Hematopoietic multipotent progenitor cell (in vitro differentiated cells): ENCODE measurements around the gene DEFB108B. TPM values are rescaled to one million over a fixed set of nuclear protein-coding genes. Genes with fewer than 3 reads are reported as not detected.
A peak's percentile ranks its signal among the peaks of the same experiment; 100 is the strongest.
"Not testable (repeated sequence)": the region's sequence is repeated elsewhere in the genome, so short reads cannot be mapped to it uniquely, and the experiment has no call there.

Experiments used
- DNase-seq, 3 donors: peaks; one replicate each; pipeline ENCODE4 v3.0.0-alpha.2; 2011 to 2015; ENCODE audit warnings: low read depth in 2 of 3, low spot score in 2 of 3
- small RNA-seq: library from RNA; depleted of rRNA; stranded (forward); fragments of <200 nt; gene quantifications from one replicate; pipeline ENCODE3, GENCODE V24; 2012
- total RNA-seq: library from RNA; depleted of rRNA; stranded (reverse); fragments of >200 nt; gene quantifications from one replicate; pipeline ENCODE4 v1.2.3, GENCODE V29; 2012

The DEFB108B gene
- total RNA-seq, 1 donor = not detected

DNA sequence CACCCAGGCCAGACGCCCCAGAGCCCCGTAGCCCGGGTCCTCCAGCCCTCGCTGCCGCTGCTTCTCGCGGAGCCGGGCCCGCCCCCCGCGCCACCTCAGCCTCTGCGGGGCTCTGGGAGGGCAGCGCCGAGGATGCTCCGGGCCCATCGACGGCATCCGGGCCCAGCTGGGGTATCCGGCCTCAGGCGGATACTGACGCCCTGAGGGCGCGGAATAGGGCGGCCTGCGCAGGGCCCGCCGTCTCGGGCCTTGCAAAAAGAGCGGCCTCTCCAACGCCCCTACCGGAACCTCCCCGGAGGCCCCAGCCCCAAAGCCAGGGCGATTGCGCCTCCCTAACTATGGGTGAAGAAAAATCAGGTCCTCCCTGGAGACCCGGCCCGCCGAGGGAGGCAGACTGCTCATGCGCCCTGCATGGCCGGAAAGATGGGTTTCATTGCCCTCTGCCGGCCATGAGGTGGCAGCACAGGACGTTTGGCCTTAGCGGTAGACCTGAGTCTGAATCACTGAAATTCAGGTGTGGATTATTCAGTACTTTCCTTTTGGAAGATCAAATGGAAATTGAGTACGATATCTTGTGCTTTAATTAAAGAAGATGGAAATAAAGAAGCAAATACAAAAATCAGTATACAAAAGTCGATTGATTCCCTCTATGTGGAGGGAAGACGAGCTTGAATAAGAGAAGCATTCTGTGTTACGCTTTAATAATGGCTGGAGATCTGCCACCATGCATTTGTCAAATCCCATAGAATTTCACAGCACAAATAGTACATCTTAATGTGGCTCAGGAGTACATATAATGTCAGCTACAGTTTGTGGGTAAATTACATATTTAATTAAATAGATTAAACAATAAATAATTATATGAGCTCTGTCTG, 19.3 kb upstream of the DEFB108B start:
- DNase-seq = peak; percentile 42 to 85 (median 75)

DNA sequence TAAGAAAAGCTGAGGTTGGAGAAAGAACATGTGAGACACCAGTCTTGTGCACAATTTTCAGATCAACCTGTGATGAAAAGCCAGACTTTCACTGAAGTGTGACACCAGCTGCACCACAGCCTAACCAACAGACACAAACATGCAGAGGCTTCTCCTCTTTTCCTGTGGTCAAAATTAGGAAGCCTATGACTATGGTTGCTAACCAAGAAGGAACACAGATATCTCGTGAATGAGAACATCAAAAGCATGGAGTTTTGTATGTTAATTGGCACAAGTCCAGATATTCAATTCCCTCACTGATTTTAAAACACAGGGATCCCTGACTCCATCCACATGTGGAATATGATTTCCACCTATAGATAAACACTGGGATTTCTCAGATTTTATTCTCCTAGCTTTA, 11.5 kb upstream of the DEFB108B start:
- DNase-seq = peak in 1 of 3 donors; percentile 8

DNA sequence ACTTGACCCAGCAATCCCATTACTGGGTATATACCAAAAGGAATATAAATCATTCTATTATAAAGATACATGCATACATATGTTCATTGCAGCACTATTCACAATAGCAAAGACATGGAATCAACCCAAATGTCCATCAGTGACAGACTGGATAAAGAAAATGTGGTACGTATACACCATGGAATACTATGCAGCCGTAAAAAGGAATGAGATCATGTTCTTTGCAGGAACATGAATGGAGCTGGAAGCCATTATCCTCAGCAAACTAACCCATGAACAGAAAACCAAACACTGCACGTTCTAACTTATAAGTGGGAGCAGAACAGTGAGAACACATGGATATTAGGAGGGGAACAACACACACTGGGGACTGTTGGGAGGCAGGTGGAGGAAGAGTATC, 3.8 kb upstream of the DEFB108B start:
- DNase-seq = not testable (repeated sequence)

DNA sequence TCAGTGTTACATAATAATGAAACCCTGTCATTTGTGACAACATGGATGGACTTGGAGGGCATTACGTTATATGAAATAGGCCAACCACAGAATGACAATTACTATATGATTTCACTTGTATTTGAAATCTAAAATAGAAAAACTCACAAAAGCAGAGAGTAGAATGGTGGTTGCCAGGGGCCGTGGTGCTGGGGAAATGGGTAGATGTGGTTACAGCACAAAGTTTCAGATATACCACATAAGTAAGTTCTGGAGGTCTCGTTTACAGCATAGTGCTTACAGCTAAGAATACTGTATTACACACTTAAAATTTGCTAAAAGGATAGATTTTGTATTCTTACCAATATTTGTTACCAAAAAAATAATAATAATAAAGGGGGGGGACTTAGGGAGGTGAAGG, 3.3 kb upstream of the DEFB108B start:
- not testable (repeated sequence) for DNase-seq

DNA sequence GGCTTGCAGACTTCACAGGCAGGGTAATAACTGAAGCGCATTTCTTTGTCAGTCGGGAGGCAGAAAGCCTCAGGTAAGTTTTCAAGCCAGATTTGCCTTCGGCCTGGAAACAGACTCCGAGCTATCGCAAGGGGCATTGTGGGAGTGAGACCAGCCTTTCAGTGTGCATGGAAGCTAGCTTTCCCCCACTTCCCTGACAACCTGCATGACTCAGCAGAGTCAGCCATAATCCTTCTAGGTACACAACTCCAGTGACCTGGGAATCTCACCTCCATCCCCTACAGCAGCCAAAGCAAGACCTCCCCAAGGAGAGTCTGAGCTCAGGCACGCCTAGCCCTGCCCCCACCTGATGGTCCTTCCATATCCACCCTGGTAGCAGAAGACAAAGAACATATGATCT, 9.7 kb downstream of the DEFB108B start:
- not testable (repeated sequence) for DNase-seq

DNA sequence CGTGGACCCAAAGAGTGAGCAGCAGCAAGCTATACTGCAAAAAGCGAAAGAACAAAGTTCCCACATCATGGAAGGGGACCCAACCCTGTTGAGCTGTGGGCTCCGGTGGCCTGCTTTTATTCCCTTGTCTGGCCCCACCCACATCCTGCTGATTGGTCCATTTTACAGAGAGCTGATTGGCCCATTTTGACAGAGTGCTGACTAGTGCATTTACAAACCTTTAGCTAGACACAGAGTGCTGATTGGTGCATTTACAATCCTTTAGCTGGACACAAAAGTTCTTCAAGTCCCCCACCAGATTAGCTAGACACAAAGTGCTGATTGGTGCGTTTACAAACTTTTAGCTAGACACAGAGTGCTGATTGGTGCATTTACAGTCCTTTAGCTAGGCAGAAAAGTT, 10.4 kb downstream of the DEFB108B start:
- DNase-seq = not testable (repeated sequence)

DNA sequence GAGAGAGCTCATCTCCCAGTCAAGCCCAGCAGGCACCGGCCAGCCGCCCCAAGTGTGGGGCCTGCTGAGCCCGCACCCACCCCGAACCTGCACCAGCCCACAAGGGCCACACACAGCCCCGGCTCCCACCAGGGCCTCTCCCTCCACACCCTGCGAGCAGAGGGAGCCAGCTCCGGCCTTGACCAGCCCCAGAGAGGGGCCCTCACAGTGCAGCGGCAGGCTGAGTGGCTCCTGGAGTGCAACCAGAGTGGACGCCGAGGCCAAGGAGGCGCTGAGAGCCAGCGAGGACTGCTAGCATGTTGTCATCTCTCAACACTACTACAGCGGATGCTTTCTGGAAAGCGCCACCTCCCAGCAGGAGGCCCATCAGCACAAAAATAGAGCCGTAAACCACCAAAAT, 10.9 kb downstream of the DEFB108B start:
- DNase-seq = no peak

DNA sequence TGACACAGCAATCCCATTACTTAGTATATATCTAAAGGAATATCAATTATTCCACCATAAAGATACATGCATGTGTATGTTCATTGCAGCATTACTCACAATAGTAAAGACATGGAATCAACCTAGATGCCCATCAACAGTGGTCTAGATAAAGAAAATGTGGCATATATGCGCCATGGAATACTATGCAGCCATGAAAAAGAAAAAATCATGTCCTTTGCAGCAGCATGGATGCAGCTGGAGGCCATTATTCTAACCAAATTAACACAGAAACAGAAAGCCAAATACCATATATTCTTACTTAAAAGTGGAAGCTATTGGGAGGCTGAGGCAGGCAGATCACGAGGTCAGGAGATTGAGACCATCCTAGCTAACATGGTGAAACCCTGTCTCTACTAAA, 20.9 kb downstream of the DEFB108B start:
- DNase-seq = not testable (repeated sequence)

DNA sequence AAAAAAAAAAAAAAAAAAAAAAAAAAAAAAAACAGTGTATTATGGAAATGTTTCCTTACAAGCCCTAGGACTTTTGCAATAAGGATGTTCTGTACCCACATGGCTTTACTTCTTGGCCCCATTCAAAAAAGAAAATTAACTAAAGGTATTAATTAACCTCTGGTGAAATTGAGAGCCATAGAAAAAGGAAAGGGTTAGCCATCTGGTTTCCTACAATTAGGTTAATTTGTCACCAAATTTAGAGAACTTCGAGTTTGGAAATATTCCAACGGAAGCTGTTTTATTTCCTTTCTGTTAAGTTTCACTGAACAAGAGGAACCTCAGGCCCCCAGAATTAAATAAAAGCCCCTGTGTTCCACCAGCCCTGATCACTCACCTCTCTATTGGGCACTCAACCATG, 22.9 kb downstream of the DEFB108B start:
- DNase-seq = peak in 2 of 3 donors; percentile 62 to 92

DNA sequence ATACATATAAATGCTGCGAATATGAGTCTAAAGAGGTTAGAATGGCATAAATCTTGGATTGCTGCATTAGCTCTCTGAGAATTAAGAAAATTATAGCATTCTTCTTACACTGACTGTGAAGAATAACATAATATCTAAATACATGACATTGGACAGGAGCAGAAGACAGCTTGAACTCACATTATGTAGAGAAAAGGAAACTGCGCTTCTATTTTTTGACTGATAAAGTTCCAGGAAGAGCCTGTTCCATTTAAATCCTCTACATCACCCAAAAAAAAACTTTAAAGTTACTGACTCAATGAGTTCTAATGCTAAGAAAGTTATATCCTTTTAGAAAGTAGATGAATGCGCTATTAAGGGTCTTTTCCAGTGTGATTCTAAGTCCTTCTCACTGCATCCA, 27.8 kb downstream of the DEFB108B start:
- DNase-seq = not testable (repeated sequence)

DNA sequence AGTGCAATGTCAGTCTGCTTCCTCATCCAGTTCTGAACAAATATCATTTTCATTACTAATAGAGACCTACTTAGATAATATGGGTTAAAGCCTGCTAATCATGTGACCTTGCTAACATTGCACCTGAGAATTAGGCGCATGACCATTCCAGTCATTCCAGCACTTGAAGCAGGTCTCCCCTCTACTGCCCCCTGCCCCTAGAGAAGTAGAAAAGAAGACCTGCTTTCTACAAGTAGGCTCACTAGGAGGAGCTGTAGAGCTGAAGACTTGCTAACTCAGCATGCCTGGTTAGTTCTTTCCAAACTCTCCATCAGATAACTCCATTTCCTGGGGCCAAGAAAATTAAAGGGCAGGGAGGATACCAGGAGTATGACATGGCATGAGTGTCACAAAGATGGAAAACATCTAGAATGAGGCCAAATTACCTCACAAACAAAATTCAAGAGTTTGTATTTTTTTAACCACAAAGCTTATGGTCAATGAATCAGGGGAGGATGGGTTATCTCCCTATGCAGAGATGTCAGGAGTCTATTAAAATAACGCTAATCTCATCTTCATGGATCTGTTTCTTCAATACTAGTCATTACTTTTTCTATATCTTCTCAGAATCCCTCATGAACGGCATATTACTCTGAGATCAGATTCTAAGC, 31.1 kb downstream of the DEFB108B start:
- peak in 2 of 3 donors; percentile 64 to 74 for DNase-seq

DNA sequence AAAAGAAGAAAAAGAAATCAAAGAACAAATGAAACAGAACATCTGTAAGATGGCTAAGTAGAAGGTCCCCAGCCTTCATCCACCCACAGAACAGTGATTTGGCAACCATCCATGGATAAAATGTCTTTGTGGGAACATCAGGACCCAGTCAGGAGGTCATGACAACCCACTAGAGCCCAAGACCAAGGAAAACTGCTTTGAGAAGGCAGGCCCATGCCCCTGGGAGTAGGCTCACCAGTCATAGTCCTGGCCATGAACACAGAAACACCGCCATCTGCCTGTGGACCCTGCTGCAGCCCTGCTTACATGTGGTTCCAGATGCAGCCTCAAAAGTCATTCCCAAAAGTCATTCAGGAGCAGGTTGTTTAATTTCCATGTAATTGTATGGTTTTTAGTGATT, 34.2 kb downstream of the DEFB108B start:
- not testable (repeated sequence) for DNase-seq

DNA sequence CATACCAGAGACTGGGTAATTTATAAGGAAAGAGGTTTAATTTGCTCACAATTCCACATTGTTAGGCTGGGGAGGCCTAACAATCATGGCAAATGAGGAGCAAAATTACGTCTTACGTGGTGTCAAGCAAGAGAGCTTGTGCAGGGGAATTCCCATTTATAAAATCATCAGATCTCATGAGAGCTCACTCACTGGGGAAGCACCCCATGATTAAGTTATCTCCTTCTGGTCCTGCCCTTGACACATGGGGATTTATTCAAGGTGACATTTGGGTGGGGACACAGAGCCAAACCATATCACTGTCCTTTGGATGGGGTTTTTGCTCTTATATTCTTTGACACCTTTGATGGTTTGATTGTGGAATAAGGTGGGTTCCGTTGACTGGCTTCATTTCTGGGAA, 36.9 kb downstream of the DEFB108B start:
- DNase-seq = not testable (repeated sequence)

DNA sequence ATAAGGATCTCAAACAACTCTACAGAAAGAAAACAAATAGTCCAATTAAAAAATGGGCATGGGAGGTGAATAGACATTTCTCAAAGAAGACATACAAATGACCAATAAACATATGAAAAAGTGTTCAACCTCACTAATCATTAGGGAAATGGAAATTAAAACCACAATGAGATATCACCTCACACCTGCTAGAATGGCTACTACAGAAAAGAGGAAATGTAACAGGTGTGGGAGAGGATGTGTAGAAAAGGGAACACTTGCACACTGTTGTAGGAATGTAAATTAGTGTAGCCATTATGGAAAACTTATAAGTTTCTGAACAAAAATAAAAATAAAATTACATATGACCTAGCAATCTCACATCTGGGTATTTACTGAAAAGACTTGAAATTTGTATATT, 37.7 kb downstream of the DEFB108B start:
- DNase-seq = not testable (repeated sequence)

DNA sequence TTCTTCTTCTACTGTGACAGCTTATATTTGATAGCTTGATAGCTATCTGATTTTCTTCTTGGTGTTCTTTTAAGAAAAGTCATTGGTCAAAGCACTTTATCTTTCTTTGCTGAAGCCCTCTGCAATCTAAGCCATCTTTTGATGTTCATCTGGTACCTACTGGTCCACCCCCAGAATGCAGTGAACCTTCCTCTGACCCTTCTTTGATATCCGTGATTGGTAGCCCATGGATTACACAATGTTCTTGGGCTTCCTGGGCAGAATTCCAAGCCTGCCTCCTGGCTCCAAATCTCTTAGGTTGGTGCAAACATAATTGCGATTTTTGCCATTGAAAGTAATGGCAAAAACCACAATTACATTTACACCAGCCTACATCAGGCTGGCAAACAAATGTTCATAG, 43.3 kb downstream of the DEFB108B start:
- not testable (repeated sequence) for DNase-seq

DNA sequence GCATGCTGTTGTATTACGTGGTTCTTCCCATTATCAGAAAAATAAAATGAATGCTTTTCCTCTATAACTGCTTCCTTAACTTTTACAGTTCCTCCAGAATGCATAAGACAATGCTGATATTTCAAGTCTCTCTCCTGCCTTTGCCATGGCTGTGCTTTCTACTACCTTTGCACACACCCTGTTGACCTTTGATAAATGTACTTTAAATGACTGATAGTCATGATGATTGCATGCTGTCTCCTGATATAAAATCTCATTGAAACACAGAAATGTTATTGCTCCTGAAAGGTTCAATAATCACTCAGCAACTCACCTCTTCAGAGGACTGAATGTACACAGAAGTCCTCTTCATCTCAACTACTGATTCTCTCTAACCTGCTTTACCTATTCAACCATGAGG, 45.1 kb downstream of the DEFB108B start, which contains the start of gene DEFB131B:
DEFB131B (plus strand) TSS at position 395 of the 400 bp plus-strand sequence; CDS start at position 395, 0 bp downstream.
- not testable (repeated sequence) for DNase-seq

DNA sequence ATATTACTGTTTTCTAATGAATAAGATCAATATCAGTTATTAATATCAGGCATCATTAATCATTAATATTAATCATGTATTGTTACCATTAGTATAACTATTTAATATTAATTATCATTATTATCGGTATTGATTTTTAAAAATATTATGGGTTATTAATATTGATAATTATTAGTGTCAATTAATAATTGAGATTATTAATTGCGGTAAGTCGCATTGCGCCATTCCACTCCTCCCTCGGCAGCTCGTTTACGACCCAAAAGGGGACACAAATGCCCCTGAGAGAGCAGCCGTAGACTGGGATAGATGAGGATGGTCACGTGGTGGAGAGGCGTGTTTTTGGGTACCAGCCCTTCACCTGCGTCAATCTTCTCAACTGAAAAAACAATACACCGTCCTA, 52.8 kb downstream of the DEFB108B start:
- DNase-seq = not testable (repeated sequence)

Small RNA genes lying within 50 kb of the gene (small RNA-seq; reads per million reads assigned to genes)
- gene RNA5SP342 = not detected

Other genes with a start within 250 kb of the DEFB108B start
- gene DEFB131B, start 45.3 kb downstream of the DEFB108B start, total RNA-seq = not detected
- gene XNDC1N, start 95.4 kb downstream of the DEFB108B start, total RNA-seq = 12.7 TPM
- gene RNF121, start 95.8 kb downstream of the DEFB108B start, total RNA-seq = 30.7 TPM
- 2.2 TPM for gene IL18BP, start 165.7 kb downstream of the DEFB108B start, total RNA-seq
- gene NUMA1, start 247.3 kb downstream of the DEFB108B start, total RNA-seq = 233 TPM
- gene LRRC51, start 247.7 kb downstream of the DEFB108B start, total RNA-seq = 2.7 TPM